ENCODE results near the gene ABTB2. TPM values are rescaled to one million over a fixed set of nuclear protein-coding genes. Genes with fewer than 3 reads are reported as not detected.

The ABTB2 gene
- total RNA-seq, 1 experiment from 2014 or later = not detected

DNA sequence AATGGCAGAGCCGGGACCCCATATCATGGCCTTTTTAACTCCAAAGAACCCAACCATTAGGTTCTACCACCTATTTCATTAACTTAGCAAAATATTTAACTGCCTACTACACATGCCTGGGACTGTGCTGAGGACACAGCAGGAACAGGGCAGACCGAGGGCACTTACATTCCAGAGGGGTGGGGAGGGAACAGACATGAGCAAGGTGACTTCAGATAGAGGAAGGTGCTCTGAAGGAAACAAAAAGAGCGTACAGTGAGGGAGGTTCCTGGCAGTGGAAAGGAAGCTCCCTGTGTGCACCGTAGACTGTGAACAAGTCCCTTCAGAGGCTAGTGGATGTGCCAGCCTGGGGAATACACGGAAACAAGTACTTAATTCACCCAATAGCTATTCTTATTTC lies 169.6 kb downstream of the ABTB2 start:
- no peaks in the 10 kb centered on the region for H4K20me1 ChIP-seq (ENCODE audit: insufficient read depth, low read depth, low read length)
- no peaks in the 10 kb centered on the region for H3K27me3 ChIP-seq (ENCODE audit: low read length)
- no peak overlapping the region for H3K27ac ChIP-seq (ENCODE audit: low read length)
- no peak overlapping the region for H3K4me3 ChIP-seq (ENCODE audit: low read length)
- no peaks in the 10 kb centered on the region for H3K79me2 ChIP-seq (ENCODE audit: low read length)
- no peaks in the 10 kb centered on the region for H3K9me2 ChIP-seq (replicated peaks; ENCODE audit: insufficient read depth, low read length)
- H3K9ac ChIP-seq (ENCODE audit: low read length) = no peak overlapping the region
- no peak overlapping the region for H3K4me2 ChIP-seq (ENCODE audit: low read depth, low read length, poor library complexity, severe bottlenecking)
- no peaks in the 10 kb centered on the region for H3K4me1 ChIP-seq (ENCODE audit: low read length)
- H2AFZ ChIP-seq (ENCODE audit: low read length) = no peak overlapping the region
- no peak for DNase-seq
- no peaks in the 10 kb centered on the region for H3K36me3 ChIP-seq (ENCODE audit: insufficient read depth, low read length)
- no peaks in the 10 kb centered on the region for H3K9me3 ChIP-seq (ENCODE audit: low read length)

DNA sequence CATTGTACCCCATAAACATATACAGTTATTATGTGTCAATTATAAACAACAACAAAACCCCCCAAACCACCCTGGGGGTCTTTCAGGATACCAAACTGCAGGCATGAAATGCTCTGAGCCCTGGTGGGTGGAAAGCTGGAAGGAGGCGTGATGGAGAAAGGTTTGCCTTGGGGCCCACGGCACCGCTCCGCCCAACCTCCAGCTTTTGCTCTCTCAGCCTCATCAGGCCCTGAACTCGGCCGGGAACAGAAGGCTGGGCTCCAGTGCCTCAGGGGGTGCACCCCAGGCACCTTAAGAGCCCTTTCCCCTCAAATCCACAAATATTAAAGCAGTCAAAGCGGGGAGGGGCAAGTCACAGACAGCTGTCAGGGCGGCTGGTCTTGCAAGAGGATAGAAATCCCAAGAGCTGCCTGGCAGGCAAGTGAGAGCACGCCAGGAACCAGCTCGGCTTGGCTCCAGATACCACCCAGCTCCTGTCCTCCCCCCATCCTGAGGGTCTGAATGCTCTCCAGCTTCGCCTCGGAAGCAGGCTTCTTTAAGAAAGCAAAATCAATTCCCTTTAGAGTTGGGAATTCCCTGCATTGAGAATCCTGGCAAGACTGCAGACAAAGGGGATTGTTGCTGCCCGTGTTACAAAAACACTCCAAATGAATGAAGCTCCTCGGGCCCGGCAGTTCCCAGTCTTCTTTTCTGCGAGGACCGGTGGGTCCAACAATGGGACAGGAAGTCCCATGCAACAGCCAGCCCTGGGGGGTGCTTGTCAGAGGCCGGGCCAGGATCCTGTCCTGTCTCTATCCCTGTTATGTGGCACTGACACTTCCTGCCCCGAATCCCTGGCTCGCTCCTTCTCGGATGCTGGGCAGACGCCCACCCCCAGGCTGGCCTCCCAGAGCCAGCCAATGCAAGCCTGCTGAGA lies 171.6 kb downstream of the ABTB2 start:
- H3K4me3 ChIP-seq (ENCODE audit: low read length) = no peak overlapping the region
- H3K27ac ChIP-seq (ENCODE audit: low read length) = no peak overlapping the region
- no peaks in the 10 kb centered on the region for H3K36me3 ChIP-seq (ENCODE audit: insufficient read depth, low read length)
- no peaks in the 10 kb centered on the region for H3K9me2 ChIP-seq (replicated peaks; ENCODE audit: insufficient read depth, low read length)
- H3K9ac ChIP-seq (ENCODE audit: low read length) = no peak overlapping the region
- no peaks in the 10 kb centered on the region for H3K9me3 ChIP-seq (ENCODE audit: low read length)
- H2AFZ ChIP-seq (ENCODE audit: low read length) = no peak overlapping the region
- DNase-seq = no peak
- H3K79me2 ChIP-seq (ENCODE audit: low read length) = no peaks in the 10 kb centered on the region
- peaks cover 4% of the 10 kb centered on the region; the same call in 1 of the 2 replicates for H3K4me1 ChIP-seq (ENCODE audit: low read length)
- no peaks in the 10 kb centered on the region for H3K27me3 ChIP-seq (ENCODE audit: low read length)
- H4K20me1 ChIP-seq (ENCODE audit: insufficient read depth, low read depth, low read length) = no peaks in the 10 kb centered on the region
- H3K4me2 ChIP-seq (ENCODE audit: low read depth, low read length, poor library complexity, severe bottlenecking) = no peak overlapping the region

- Histone ChIP-seq H4K20me1 (ENCODE audit: insufficient read depth, low read depth, low read length) (no peaks in the 10 kb centered on the region), H3K79me2 (ENCODE audit: low read length) (no peaks in the 10 kb centered on the region), H3K4me1 (ENCODE audit: low read length) (peaks cover 4% of the 10 kb centered on the region; the same call in 1 of the 2 replicates), H3K27me3 (ENCODE audit: low read length) (no peaks in the 10 kb centered on the region), H3K36me3 (ENCODE audit: insufficient read depth, low read length) (no peaks in the 10 kb centered on the region), H3K27ac (ENCODE audit: low read length) (no peak overlapping the region), H3K9me3 (ENCODE audit: low read length) (no peaks in the 10 kb centered on the region), H3K4me3 (ENCODE audit: low read length) (no peak overlapping the region), H2AFZ (ENCODE audit: low read length) (no peak overlapping the region), H3K9me2 (replicated peaks; ENCODE audit: insufficient read depth, low read length) (no peaks in the 10 kb centered on the region), H3K4me2 (ENCODE audit: low read depth, low read length, poor library complexity, severe bottlenecking) (no peak overlapping the region), H3K9ac (ENCODE audit: low read length) (no peak overlapping the region)
- no peak for DNase-seq
Measured at GRCh38 chr11:34184505-34185015, 173.2 kb downstream of the ABTB2 start.

GRCh38 chr11:34183848-34184391 lies 173.9 kb downstream of the ABTB2 start:
- no peaks in the 10 kb centered on the region for H3K27me3 ChIP-seq (ENCODE audit: low read length)
- peaks cover 4% of the 10 kb centered on the region; the same call in 1 of the 2 replicates for H3K4me1 ChIP-seq (ENCODE audit: low read length)
- no peaks in the 10 kb centered on the region for H3K9me3 ChIP-seq (ENCODE audit: low read length)
- no peak overlapping the region for H3K9ac ChIP-seq (ENCODE audit: low read length)
- no peak for DNase-seq
- no peaks in the 10 kb centered on the region for H3K36me3 ChIP-seq (ENCODE audit: insufficient read depth, low read length)
- H3K4me3 ChIP-seq (ENCODE audit: low read length) = no peak overlapping the region
- H3K9me2 ChIP-seq (replicated peaks; ENCODE audit: insufficient read depth, low read length) = no peaks in the 10 kb centered on the region
- no peaks in the 10 kb centered on the region for H3K79me2 ChIP-seq (ENCODE audit: low read length)
- no peak overlapping the region for H3K4me2 ChIP-seq (ENCODE audit: low read depth, low read length, poor library complexity, severe bottlenecking)
- H3K27ac ChIP-seq (ENCODE audit: low read length) = no peak overlapping the region
- no peak overlapping the region for H2AFZ ChIP-seq (ENCODE audit: low read length)
- no peaks in the 10 kb centered on the region for H4K20me1 ChIP-seq (ENCODE audit: insufficient read depth, low read depth, low read length)

GRCh38 chr11:34182921-34183685 lies 174.7 kb downstream of the ABTB2 start:
- no peak overlapping the region for H3K27ac ChIP-seq (ENCODE audit: low read length)
- H3K9me3 ChIP-seq (ENCODE audit: low read length) = no peaks in the 10 kb centered on the region
- no peak overlapping the region for H3K4me3 ChIP-seq (ENCODE audit: low read length)
- no peaks in the 10 kb centered on the region for H3K79me2 ChIP-seq (ENCODE audit: low read length)
- H3K36me3 ChIP-seq (ENCODE audit: insufficient read depth, low read length) = no peaks in the 10 kb centered on the region
- H3K9ac ChIP-seq (ENCODE audit: low read length) = no peak overlapping the region
- no peaks in the 10 kb centered on the region for H4K20me1 ChIP-seq (ENCODE audit: insufficient read depth, low read depth, low read length)
- no peak for DNase-seq
- H3K4me1 ChIP-seq (ENCODE audit: low read length) = peaks cover 4% of the 10 kb centered on the region; the same call in 1 of the 2 replicates
- no peak overlapping the region for H3K4me2 ChIP-seq (ENCODE audit: low read depth, low read length, poor library complexity, severe bottlenecking)
- no peaks in the 10 kb centered on the region for H3K9me2 ChIP-seq (replicated peaks; ENCODE audit: insufficient read depth, low read length)
- H3K27me3 ChIP-seq (ENCODE audit: low read length) = no peaks in the 10 kb centered on the region
- no peak overlapping the region for H2AFZ ChIP-seq (ENCODE audit: low read length)

DNA sequence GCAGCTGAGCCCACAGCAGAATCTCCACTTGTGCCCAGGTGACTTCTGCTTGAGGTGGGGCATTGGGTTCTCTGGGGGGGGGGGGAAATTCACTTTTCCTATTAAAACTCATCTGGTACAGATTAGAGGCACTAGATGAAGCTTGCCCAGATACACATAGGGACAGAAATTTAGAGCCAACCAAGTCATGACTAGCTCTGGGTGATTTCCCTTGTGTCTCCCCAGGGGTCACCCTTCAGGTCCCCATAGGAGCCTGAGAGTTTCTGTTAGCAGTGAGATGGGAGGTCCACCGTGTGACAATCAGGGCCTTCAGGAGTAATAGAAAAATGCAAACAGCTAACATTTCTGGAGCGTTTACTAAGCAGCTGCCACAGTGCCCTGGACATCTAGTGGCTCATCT lies 175.4 kb downstream of the ABTB2 start:
- Histone ChIP-seq H3K9me3 (ENCODE audit: low read length) (no peaks in the 10 kb centered on the region), H3K4me2 (ENCODE audit: low read depth, low read length, poor library complexity, severe bottlenecking) (no peak overlapping the region), H3K79me2 (ENCODE audit: low read length) (no peaks in the 10 kb centered on the region), H3K27ac (ENCODE audit: low read length) (no peak overlapping the region), H3K9me2 (replicated peaks; ENCODE audit: insufficient read depth, low read length) (no peaks in the 10 kb centered on the region), H3K36me3 (ENCODE audit: insufficient read depth, low read length) (no peaks in the 10 kb centered on the region), H3K27me3 (ENCODE audit: low read length) (no peaks in the 10 kb centered on the region), H3K4me3 (ENCODE audit: low read length) (no peak overlapping the region), H4K20me1 (ENCODE audit: insufficient read depth, low read depth, low read length) (no peaks in the 10 kb centered on the region), H2AFZ (ENCODE audit: low read length) (no peak overlapping the region), H3K4me1 (ENCODE audit: low read length) (peaks cover 4% of the 10 kb centered on the region; the same call in 1 of the 2 replicates), H3K9ac (ENCODE audit: low read length) (no peak overlapping the region)
- no peak for DNase-seq

DNA sequence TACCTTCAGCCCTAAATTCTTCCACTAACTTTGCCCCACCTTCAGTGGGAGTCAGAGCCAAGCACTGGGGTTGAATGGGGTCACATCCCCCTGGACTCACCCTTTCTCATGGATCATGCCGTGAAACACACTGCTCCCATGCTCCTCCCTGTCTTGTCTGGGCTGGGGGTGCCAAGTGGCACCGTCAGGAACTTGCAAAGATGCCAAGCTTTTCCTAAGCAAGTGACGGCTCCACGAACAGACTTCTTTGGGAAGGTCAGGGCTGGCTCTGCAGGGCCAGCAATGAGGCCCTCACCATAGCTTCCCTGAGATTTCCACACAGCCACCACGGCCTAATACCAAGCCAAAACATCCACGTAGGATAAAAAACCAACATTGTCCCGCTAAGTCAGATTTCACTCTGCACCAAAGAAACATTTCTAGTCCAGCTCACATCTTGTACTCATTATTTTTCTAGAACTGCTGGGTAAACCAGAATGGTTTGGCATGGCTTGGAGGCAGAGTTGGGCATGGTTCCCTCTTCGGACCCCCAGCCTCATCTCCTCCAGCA lies 175.9 kb downstream of the ABTB2 start:
- H3K79me2 ChIP-seq (ENCODE audit: low read length) = no peaks in the 10 kb centered on the region

More for the DNA sequence above, 175.9 kb downstream of the ABTB2 start:
- Histone ChIP-seq H3K27me3 (ENCODE audit: low read length) (no peaks in the 10 kb centered on the region), H3K4me2 (ENCODE audit: low read depth, low read length, poor library complexity, severe bottlenecking) (no peak overlapping the region), H2AFZ (ENCODE audit: low read length) (no peak overlapping the region), H3K9ac (ENCODE audit: low read length) (no peak overlapping the region), H3K9me3 (ENCODE audit: low read length) (no peaks in the 10 kb centered on the region), H3K4me3 (ENCODE audit: low read length) (no peak overlapping the region), H3K36me3 (ENCODE audit: insufficient read depth, low read length) (no peaks in the 10 kb centered on the region), H4K20me1 (ENCODE audit: insufficient read depth, low read depth, low read length) (no peaks in the 10 kb centered on the region), H3K9me2 (replicated peaks; ENCODE audit: insufficient read depth, low read length) (no peaks in the 10 kb centered on the region), H3K27ac (ENCODE audit: low read length) (no peak overlapping the region), H3K4me1 (ENCODE audit: low read length) (peaks cover 4% of the 10 kb centered on the region; the same call in 1 of the 2 replicates)
- no peak for DNase-seq
